HG03159 (cell line): ENCODE results near the gene DRD1.
"Not testable (repeated sequence)": the region's sequence is repeated elsewhere in the genome, so short reads cannot be mapped to it uniquely, and the experiment has no call there.

Experiments used
- ATAC-seq: cut with Tn5 transposase; IDR thresholded peaks from one replicate; pipeline ENCODE4 v1.9.1; 2021; ENCODE audit warnings: mild to moderate bottlenecking, moderate library complexity; ENCODE audit not compliant: unreplicated experiment

DRD1 gene

GRCh38 chr5:175434800-175435199, 9.2 kb downstream of the DRD1 start:
- ATAC-seq, result no peak

DNA sequence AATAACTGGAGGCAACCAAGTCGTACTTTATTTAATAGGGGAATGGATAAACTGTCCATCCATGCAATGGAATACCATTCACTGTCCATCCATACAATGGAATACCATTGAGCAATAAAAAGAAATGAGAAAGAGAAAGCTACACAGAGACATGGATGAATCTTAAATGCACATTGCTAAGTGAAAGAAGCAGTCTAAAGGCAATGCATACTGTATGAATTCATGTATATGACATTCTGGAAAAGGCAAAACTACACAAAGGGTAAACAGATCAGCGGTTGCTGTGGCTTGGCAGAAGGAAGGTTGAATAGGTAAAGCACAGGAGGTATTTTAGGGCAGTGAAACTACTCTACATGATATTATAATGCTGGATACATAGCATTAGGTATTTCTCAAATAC, 16.2 kb downstream of the DRD1 start:
- no peak for ATAC-seq

DNA sequence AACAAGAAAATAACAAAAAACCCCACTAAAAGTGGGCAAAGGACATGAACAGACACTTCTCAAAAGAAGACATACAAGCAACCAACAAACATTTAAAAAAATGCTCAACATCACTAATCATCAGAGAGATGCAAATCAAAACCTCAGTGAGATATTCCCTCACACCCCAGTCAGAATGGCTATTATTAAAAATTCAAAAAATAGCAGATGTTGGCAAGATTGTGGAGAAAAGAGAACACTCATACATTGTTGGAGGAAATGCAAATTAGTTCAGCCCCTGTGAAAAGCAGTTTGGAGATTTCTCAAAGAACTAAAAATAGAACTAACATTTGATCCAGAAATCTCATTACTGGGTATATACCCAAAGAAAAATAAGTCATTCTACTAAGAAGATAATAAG, 19.4 kb downstream of the DRD1 start:
- ATAC-seq, result not testable (repeated sequence)

GRCh38 chr5:175422058-175422457, 21.9 kb downstream of the DRD1 start:
- no peak for ATAC-seq

DNA sequence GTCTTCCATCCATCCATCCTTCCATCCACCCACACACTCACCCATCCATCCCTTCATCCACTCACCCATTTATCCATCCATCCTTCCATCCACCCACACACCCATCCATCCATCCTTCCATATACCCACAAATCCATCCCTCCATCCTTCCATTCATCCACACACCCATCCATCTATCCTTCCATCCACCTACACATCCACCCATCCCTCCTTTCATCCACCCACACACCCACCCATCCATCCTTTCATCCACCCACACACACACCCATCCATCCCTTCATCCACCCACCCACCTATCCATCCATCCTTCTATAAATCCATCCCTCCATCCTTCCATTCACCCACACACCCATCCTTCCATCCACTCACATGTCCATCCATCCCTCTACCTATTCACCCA, 23.6 kb downstream of the DRD1 start:
- ATAC-seq, result no peak

DNA sequence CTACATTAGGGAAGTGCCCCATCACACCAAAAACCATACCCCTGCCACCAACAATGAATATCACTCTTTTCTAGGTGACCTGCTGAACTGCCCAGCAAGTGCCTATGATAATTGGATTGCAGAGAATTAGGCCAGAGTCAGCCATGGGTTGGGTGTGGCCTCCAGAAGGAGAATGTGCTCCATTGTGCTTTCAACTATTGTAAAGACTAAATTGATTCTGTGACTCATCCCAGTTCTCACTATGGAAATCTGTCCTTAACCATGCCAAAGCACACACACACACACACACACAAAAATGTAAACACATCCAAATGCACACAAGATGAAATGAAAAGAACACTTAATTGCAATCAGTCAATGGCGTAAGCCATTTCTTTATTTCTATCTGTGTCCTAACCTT, 25.7 kb downstream of the DRD1 start:
- no peak for ATAC-seq

- no peak for ATAC-seq
Measured at GRCh38 chr5:175417384-175417783, 26.6 kb downstream of the DRD1 start.

- ATAC-seq, result no peak
Measured at GRCh38 chr5:175415303-175415702, 28.7 kb downstream of the DRD1 start.

GRCh38 chr5:175410926-175411325, 33.1 kb downstream of the DRD1 start:
- no peak for ATAC-seq

- ATAC-seq, result no peak
Measured at GRCh38 chr5:175406300-175406699, 37.7 kb downstream of the DRD1 start.

GRCh38 chr5:175397590-175398297, 46.2 kb downstream of the DRD1 start:
- not testable (repeated sequence) for ATAC-seq

DNA sequence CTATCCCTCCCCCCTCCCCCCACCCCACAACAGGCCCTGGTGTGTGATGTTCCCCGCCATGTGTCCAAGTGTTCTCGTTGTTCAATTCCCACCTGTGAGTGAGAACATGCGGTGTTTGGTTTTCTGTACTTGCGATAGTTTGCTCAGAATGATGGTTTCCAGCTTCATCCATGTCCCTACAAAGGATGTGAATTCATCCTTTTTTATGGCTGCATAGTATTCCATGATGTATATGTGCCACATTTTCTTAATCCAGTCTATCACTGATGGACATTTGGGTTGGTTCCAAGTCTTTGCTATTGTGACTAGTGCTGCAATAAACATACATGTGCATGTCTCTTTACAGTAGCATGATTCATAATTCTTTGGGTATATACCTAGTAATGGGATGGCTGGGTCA, 48.6 kb downstream of the DRD1 start:
- ATAC-seq, result not testable (repeated sequence)

DNA sequence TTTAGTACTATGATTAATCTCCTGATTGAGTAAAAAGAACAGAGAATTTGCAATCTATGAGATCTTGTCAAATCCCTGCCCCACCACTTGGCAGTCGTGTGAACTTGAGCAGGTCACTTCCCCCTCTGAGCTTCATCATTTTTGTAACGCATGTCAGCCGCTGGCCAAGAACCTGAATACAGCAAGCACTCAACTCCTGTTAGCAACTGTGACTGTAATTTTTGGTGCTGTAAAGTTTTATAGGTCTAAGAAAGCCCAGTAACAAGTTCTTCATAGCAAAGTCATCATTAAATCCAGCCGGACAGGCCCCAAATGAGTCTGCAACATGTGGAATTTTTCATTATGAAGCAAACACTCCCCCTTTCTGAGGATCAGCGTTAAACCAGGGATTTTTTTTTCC, 49.4 kb downstream of the DRD1 start:
- no peak for ATAC-seq

DNA sequence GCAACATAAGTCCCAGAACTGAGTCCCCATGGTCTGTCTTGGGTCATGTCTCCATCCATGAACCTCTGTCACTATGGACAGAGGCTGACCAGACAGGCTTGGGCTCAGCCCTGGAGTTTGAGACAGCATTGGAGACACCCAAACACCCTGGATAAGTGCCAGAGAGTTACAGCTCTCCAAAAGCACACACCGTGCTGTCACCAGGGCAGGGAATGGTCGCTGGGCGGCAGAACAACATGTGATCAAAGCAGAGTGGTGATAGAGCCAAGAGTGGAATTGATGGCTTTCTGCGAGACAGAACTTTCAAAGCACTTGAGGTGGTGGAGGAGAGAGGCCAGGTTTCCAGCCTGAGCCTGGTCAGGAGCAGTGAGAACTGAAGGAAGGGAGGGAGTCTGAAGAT, 50.1 kb downstream of the DRD1 start:
- ATAC-seq, result no peak

- no peak for ATAC-seq
Measured at GRCh38 chr5:175392236-175392635, 51.7 kb downstream of the DRD1 start.

GRCh38 chr5:175390352-175391083, 53.5 kb downstream of the DRD1 start:
- ATAC-seq, result no peak
